Body of pancreas (tissue), 4 donors: ENCODE data around the gene HOXB2. TPM values are rescaled to one million over a fixed set of nuclear protein-coding genes. Genes with fewer than 3 reads are reported as not detected.

Experiments used
- ATAC-seq: fragments of 150-250 bp; one replicate; pipeline ENCODE4 v1.9.1; 2016
- DNase-seq, 4 donors: peaks; one replicate each; pipeline ENCODE4 v3.0.0-alpha.2; 2019
- H3K27ac ChIP-seq, 4 donors: fragments of 200-600 bp; sonication (generic); 1 replicate in 3 of 4; 2 replicates in 1 of 4; pipeline versions ENCODE4 v1.5.1 to v1.6.1; 2016 to 2019; ENCODE audit warnings: mild to moderate bottlenecking in 1 of 4, mixed read lengths in 1 of 4, moderate library complexity in 1 of 4
- H3K27me3 ChIP-seq, 2 donors: fragments of 200-600 bp; sonication (generic); one replicate each; pipeline ENCODE4 v1.6.0; 2016; ENCODE audit warnings: mild to moderate bottlenecking in 1 of 2
- H3K36me3 ChIP-seq, 2 donors: fragments of 200-600 bp; sonication (generic); replicated peaks in 1 of 2; 2 replicates each; pipeline ENCODE4 v1.5.1; 2016; ENCODE audit warnings: low read depth in 2 of 2; ENCODE audit not compliant: insufficient read depth in 1 of 2
- H3K4me1 ChIP-seq: fragments of 200-600 bp; sonication (generic); one replicate; pipeline ENCODE4 v1.6.0; 2016
- H3K4me3 ChIP-seq, 2 donors: fragments of 200-600 bp; sonication (generic); 1 replicate in 1 of 2; 2 replicates in 1 of 2; pipeline ENCODE4 v1.5.1; 2016 to 2019
- H3K9me3 ChIP-seq, 3 donors: fragments of 200-600 bp; sonication (generic); 1 replicate in 2 of 3; 2 replicates in 1 of 3; pipeline ENCODE4 v1.5.1; 2016
- CTCF ChIP-seq, 7 experiments: fragments of 450-650 bp in 4 of 7; fragments of 200-600 bp in 3 of 7; sonication (generic) in 3 of 7; IDR thresholded peaks; one replicate each; pipeline ENCODE4 v1.5.1; 2016 to 2019; ENCODE audit warnings: antibody characterized with exemption in 7 of 7
- POLR2A ChIP-seq, 3 donors: fragments of 450-650 bp; IDR thresholded peaks; one replicate each; pipeline ENCODE4 v1.6.1; 2016; ENCODE audit warnings: antibody characterized with exemption in 3 of 3, mild to moderate bottlenecking in 2 of 3
- WGBS, 2 donors: methylation state at CpG; one replicate each; pipeline ENCODE4 v1.1.5; 2017; 5-methylcytosine and 5-hydroxymethylcytosine counted together
- intact Hi-C: fragments of 100-400 bp; cut with DNase I; formaldehyde crosslinking; loops from one replicate; pipeline ENCODE4 v1.15.1; 2023
- total RNA-seq, 2 donors: library from RNA; depleted of rRNA; stranded (reverse); fragments of >200 nt; gene quantifications; one replicate each; pipeline ENCODE4 v1.1.0, GENCODE V29; 2016

Gene HOXB2
- total RNA-seq, 2 donors from 2014 or later, result 13.7 to 32.3 TPM

DNA sequence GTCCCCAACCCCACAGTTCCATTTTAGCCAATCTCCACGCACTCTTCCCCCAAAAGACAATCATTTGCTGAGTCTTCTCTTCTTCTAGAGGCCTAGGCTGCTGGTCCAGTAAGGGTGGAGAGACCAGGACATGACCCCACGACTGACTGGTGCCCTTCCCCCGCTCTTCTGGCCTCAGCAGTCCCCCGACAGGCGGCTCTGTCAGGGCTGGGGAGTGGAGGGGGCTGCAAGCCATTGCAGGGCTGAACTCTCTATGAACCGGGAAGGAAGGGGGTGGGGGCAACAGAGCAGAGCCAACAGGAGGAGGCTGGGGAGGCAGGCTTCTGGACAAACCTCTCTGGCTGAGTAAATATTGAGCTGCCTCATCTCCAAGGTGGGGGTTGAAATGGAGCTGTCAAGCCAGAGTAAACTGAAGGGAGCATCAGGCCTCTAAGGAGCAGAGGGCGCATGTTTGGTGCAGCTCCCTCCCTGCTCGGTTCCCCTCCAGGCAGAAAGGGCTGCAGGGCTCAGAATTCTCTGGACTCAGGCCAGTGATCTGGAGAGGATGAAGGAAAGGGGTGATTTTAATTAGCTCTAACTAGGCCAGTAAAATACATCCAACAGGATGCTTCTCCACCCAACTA lies 22.8 kb downstream of the HOXB2 start:
- Histone ChIP-seq H3K27me3 (peaks cover 0 to 21% of the 10 kb centered on the region in 2 donors), H3K4me3 (no peak overlapping the region), H3K27ac (no peak overlapping the region), H3K36me3 (no peaks in the 10 kb centered on the region), H3K4me1 (peaks cover under 1% of the 10 kb centered on the region), H3K9me3 (no peaks in the 10 kb centered on the region)
- TF ChIP-seq POLR2A (IDR thresholded peaks at IDR 0.05), result no peak
- ATAC-seq (no peak), DNase-seq (no peak)
- intact Hi-C loops, result no loop called here
- WGBS, 2 donors, result 37 to 44% methylated on average over 8 of the region's 8 CpGs

- Histone ChIP-seq H3K4me1 (no peaks in the 10 kb centered on the region), H3K4me3 (no peak overlapping the region), H3K36me3 (no peaks in the 10 kb centered on the region), H3K27me3 (peaks cover 0 to 16% of the 10 kb centered on the region in 2 donors), H3K9me3 (no peaks in the 10 kb centered on the region), H3K27ac (no peak overlapping the region)
- intact Hi-C loops, result no loop called here
- DNase-seq (no peak), ATAC-seq (no peak)
- TF ChIP-seq CTCF (IDR thresholded peaks at IDR 0.05), result no peak
- TF ChIP-seq POLR2A (IDR thresholded peaks at IDR 0.05), result no peak
- WGBS, 2 donors, result 33 to 40% methylated on average over 1 of the region's 1 CpG
Observed at GRCh38 chr17:48520631-48521079, 24.3 kb downstream of the HOXB2 start.

DNA sequence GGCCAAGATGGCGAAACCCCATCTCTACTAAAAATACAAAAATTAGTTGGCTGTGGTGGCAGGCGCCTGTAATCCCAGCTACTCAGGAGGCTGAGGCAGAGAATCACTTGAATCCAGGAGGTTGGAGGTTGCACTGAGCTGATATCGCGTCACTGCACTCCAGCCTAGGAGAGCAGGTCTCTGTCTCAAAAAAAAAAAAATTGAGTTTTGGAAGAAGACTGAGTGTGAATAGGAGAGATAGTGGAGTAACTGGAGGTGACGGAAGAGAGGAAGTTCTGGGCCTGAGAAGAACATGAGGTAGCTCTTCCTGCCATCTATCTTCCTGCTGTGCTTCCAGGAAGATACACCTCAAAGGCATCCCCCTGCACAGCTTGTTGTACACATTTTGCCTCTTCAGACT lies 25.5 kb downstream of the HOXB2 start:
- 78 to 83% methylated on average over 5 of the region's 5 CpGs for WGBS, 2 donors
- no peak for TF ChIP-seq CTCF (IDR thresholded peaks at IDR 0.05)
- TF ChIP-seq POLR2A (IDR thresholded peaks at IDR 0.05), result no peak
- no peak overlapping the region for H3K4me3 ChIP-seq
- H3K9me3 ChIP-seq, result no peaks in the 10 kb centered on the region
- intact Hi-C loops, result no loop called here
- H3K36me3 ChIP-seq, result no peaks in the 10 kb centered on the region
- peaks cover 0 to 21% of the 10 kb centered on the region in 2 donors for H3K27me3 ChIP-seq
- H3K27ac ChIP-seq, result no peak overlapping the region
- H3K4me1 ChIP-seq, result no peaks in the 10 kb centered on the region
- ATAC-seq, result no peak
- no peak for DNase-seq

DNA sequence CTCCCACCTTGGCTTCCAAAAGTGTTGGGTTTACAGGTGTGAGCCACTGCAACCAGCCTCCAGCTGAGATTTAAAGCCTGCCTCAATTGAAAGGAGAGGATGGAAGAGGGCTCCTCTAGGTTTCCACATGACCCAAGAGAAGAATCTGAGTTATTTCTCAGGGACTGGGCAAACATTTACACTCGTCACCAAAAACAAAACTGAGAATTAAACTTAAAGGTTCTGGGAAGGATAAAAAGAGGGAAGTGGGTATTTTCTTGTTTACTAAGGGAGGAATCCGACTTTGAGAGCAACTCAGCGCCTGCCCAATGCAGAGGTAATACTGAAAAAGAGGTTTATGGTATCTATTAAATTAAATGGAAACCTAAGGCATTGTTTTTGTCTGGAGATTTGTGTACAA lies 27.4 kb downstream of the HOXB2 start:
- ATAC-seq, result no peak
- Histone ChIP-seq H3K9me3 (no peaks in the 10 kb centered on the region), H3K4me3 (no peak overlapping the region), H3K36me3 (no peaks in the 10 kb centered on the region), H3K27ac (no peak overlapping the region), H3K27me3 (peaks cover 0 to 16% of the 10 kb centered on the region in 2 donors), H3K4me1 (no peaks in the 10 kb centered on the region)
- 14 to 17% methylated on average over 3 of the region's 3 CpGs for WGBS, 2 donors
- intact Hi-C loops, result no loop called here
- DNase-seq, result no peak
- TF ChIP-seq CTCF (IDR thresholded peaks at IDR 0.05), result no peak
- no peak for TF ChIP-seq POLR2A (IDR thresholded peaks at IDR 0.05)

DNA sequence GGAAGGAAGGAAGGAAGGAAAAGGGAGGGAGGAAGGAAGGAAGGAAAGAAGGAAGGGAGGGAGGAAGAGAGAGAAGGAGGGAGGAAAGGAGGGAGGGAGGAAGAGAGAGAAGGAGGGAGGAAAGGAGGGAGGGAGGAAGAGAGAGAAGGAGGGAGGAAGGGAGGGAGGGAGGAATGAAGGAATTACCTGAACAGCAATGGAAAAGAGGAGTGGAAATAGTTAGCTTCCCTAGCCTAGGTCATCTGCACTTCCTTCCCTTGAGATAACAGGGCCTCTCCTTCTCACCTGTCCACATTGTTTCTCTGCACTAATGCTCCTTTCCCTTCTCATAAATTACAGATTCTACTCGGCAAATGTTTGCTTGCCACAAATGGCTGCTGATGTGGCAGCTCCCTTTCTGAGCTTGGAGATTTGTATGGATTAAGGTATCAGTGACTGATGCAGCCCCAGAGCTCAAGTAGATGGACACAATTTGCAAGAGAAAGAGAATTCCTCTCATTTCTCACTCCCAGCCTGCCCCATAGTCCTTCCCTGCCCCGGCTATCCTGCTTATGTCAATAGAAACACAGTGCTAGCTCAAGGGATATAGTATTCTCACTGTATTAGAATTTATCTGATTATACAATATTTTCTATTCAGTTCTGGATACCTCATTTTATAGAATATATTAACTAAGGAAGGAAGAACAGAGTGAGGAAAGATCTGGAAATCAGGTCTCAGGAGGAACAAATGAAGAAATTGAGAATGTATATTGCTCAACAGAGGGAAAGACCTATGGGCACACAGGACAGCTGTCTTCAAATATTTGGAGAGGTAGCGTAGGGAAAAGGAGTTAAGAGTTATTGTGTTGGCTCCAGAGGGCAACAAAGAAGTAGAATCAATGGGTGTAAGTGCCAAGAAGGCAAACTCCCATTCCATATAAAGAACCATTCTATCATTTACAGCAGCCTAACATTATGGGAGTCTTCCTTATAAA lies 28.7 kb downstream of the HOXB2 start:
- TF ChIP-seq POLR2A (IDR thresholded peaks at IDR 0.05) (no peak), CTCF (IDR thresholded peaks at IDR 0.05) (no peak)
- DNase-seq (no peak), ATAC-seq (no peak)
- H3K27me3 ChIP-seq, result peaks cover 0 to 5% of the 10 kb centered on the region in 2 donors
- H3K9me3 ChIP-seq, result no peaks in the 10 kb centered on the region
- WGBS, 2 donors, result 34 to 35% methylated on average over 3 of the region's 3 CpGs
- no peaks in the 10 kb centered on the region for H3K36me3 ChIP-seq
- no peak overlapping the region for H3K27ac ChIP-seq
- H3K4me3 ChIP-seq, result no peak overlapping the region
- H3K4me1 ChIP-seq, result no peaks in the 10 kb centered on the region
- intact Hi-C loops, result no loop called here
